Karpas-422 (cell line): ENCODE measurements around the gene PLB1. TPM values are rescaled to one million over a fixed set of nuclear protein-coding genes. Genes with fewer than 3 reads are reported as not detected.

Experiments used
- DNase-seq: peaks from one replicate; pipeline ENCODE4 v3.0.0-alpha.2; 2015
- H2AFZ ChIP-seq: fragments of 200-600 bp; sonication (generic); 2 replicates; pipeline ENCODE4 v1.6.1; 2014; ENCODE audit warnings: antibody characterized with exemption, low read length, mixed read lengths
- H3K27ac ChIP-seq: fragments of 200-600 bp; sonication (generic); 2 replicates; pipeline ENCODE4 v1.5.1; 2014; ENCODE audit warnings: mild to moderate bottlenecking, low read length, moderate library complexity
- H3K27me3 ChIP-seq: fragments of 200-600 bp; sonication (generic); 2 replicates; pipeline ENCODE4 v1.6.1; 2014; ENCODE audit warnings: low read length, mixed read lengths
- H3K36me3 ChIP-seq: fragments of 200-600 bp; sonication (generic); 2 replicates; pipeline ENCODE4 v1.6.1; 2014; ENCODE audit warnings: low read length, mixed read lengths; ENCODE audit not compliant: insufficient read depth
- H3K4me1 ChIP-seq: fragments of 200-600 bp; sonication (generic); 2 replicates; pipeline ENCODE4 v1.6.1; 2014; ENCODE audit warnings: mild to moderate bottlenecking, low read length, mixed read lengths
- H3K4me2 ChIP-seq: fragments of 200-600 bp; sonication (generic); 2 replicates; pipeline ENCODE4 v1.6.1; 2014; ENCODE audit warnings: low read length, low read depth, mild to moderate bottlenecking; ENCODE audit not compliant: poor library complexity, severe bottlenecking
- H3K4me3 ChIP-seq: fragments of 200-600 bp; sonication (generic); 2 replicates; pipeline ENCODE4 v1.5.1; 2014; ENCODE audit warnings: mild to moderate bottlenecking, antibody characterized with exemption, low read length, mixed read lengths
- H3K79me2 ChIP-seq: fragments of 200-600 bp; sonication (generic); 2 replicates; pipeline ENCODE4 v1.6.1; 2014; ENCODE audit warnings: mild to moderate bottlenecking, low read length, mixed read lengths
- H3K9ac ChIP-seq: fragments of 200-600 bp; sonication (generic); 2 replicates; pipeline ENCODE4 v1.6.0; 2014; ENCODE audit warnings: low read length
- H3K9me2 ChIP-seq: fragments of 200-600 bp; sonication (generic), shearing (Covaris generic); replicated peaks from 2 replicates; pipeline ENCODE4 v1.6.0; 2014; ENCODE audit warnings: mild to moderate bottlenecking, low read length, moderate library complexity; ENCODE audit not compliant: insufficient read depth
- H3K9me3 ChIP-seq: fragments of 300-700, 200-600 bp; sonication (generic); 2 replicates; pipeline ENCODE4 v1.6.1; 2014; ENCODE audit warnings: low read length, mixed read lengths
- H4K20me1 ChIP-seq: fragments of 200-600 bp; sonication (generic); 2 replicates; pipeline ENCODE4 v1.6.1; 2014; ENCODE audit warnings: mild to moderate bottlenecking, antibody characterized with exemption, low read length, low read depth; ENCODE audit not compliant: insufficient read depth
- total RNA-seq: library from RNA; depleted of rRNA; stranded (reverse); fragments of >200 nt; shearing (Covaris generic); gene quantifications from 2 replicates; pipeline ENCODE4 v1.2.3, GENCODE V29; 2014; ENCODE audit warnings: low replicate concordance

The PLB1 gene
- total RNA-seq, 1 experiment from 2014 or later: not detected

- no peaks in the 10 kb centered on the region for H3K9me2 ChIP-seq
- no peaks in the 10 kb centered on the region for H4K20me1 ChIP-seq
- no peaks in the 10 kb centered on the region for H3K36me3 ChIP-seq
- no peak for DNase-seq
- no peak overlapping the region for H3K9ac ChIP-seq
- no peaks in the 10 kb centered on the region for H3K27me3 ChIP-seq
- H2AFZ ChIP-seq: no peak overlapping the region
- H3K27ac ChIP-seq: no peak overlapping the region
- peaks cover 10% of the 10 kb centered on the region for H3K4me1 ChIP-seq
- no peaks in the 10 kb centered on the region for H3K9me3 ChIP-seq
- H3K4me2 ChIP-seq: no peak overlapping the region
- no peak overlapping the region for H3K4me3 ChIP-seq
- H3K79me2 ChIP-seq: no peaks in the 10 kb centered on the region
Observed at GRCh38 chr2:28568533-28568932, 72.7 kb downstream of the PLB1 start.

- no peak overlapping the region for H3K4me2 ChIP-seq
- no peak overlapping the region for H3K9ac ChIP-seq
- no peaks in the 10 kb centered on the region for H3K27me3 ChIP-seq
- H3K79me2 ChIP-seq: no peaks in the 10 kb centered on the region
- H2AFZ ChIP-seq: no peak overlapping the region
- no peaks in the 10 kb centered on the region for H3K36me3 ChIP-seq
- H3K4me3 ChIP-seq: no peak overlapping the region
- no peaks in the 10 kb centered on the region for H3K9me3 ChIP-seq
- DNase-seq: no peak
- H4K20me1 ChIP-seq: no peaks in the 10 kb centered on the region
- H3K4me1 ChIP-seq: peaks cover 10% of the 10 kb centered on the region
- no peaks in the 10 kb centered on the region for H3K9me2 ChIP-seq
- no peak overlapping the region for H3K27ac ChIP-seq
Observed at GRCh38 chr2:28570431-28570830, 74.6 kb downstream of the PLB1 start.

GRCh38 chr2:28576714-28577113 lies 80.9 kb downstream of the PLB1 start:
- no peak overlapping the region for H3K4me3 ChIP-seq
- no peak overlapping the region for H3K9ac ChIP-seq
- H4K20me1 ChIP-seq: no peaks in the 10 kb centered on the region
- no peaks in the 10 kb centered on the region for H3K79me2 ChIP-seq
- H3K27ac ChIP-seq: no peak overlapping the region
- H3K9me3 ChIP-seq: no peaks in the 10 kb centered on the region
- no peak overlapping the region for H3K4me2 ChIP-seq
- no peaks in the 10 kb centered on the region for H3K4me1 ChIP-seq
- H3K36me3 ChIP-seq: no peaks in the 10 kb centered on the region
- DNase-seq: no peak
- no peaks in the 10 kb centered on the region for H3K27me3 ChIP-seq
- no peaks in the 10 kb centered on the region for H3K9me2 ChIP-seq
- no peak overlapping the region for H2AFZ ChIP-seq

GRCh38 chr2:28577791-28578680 lies 82.2 kb downstream of the PLB1 start:
- Histone ChIP-seq H3K27ac (no peak overlapping the region), H3K9ac (no peak overlapping the region), H3K27me3 (no peaks in the 10 kb centered on the region), H3K4me3 (no peak overlapping the region), H3K79me2 (no peaks in the 10 kb centered on the region), H3K4me2 (no peak overlapping the region), H2AFZ (no peak overlapping the region), H3K4me1 (no peaks in the 10 kb centered on the region), H3K9me2 (no peaks in the 10 kb centered on the region), H3K9me3 (no peaks in the 10 kb centered on the region), H3K36me3 (no peaks in the 10 kb centered on the region), H4K20me1 (no peaks in the 10 kb centered on the region)
- DNase-seq: no peak

- DNase-seq: no peak
- Histone ChIP-seq H2AFZ (no peak overlapping the region), H3K27me3 (no peaks in the 10 kb centered on the region), H3K4me1 (no peaks in the 10 kb centered on the region), H3K9me2 (no peaks in the 10 kb centered on the region), H3K27ac (no peak overlapping the region), H4K20me1 (no peaks in the 10 kb centered on the region), H3K9ac (no peak overlapping the region), H3K36me3 (no peaks in the 10 kb centered on the region), H3K79me2 (no peaks in the 10 kb centered on the region), H3K9me3 (no peaks in the 10 kb centered on the region), H3K4me2 (no peak overlapping the region), H3K4me3 (no peak overlapping the region)
Observed at GRCh38 chr2:28578774-28579173, 82.9 kb downstream of the PLB1 start.

GRCh38 chr2:28579606-28580005 lies 83.7 kb downstream of the PLB1 start:
- H3K27ac ChIP-seq: no peak overlapping the region
- H3K9me3 ChIP-seq: no peaks in the 10 kb centered on the region
- H3K4me1 ChIP-seq: no peaks in the 10 kb centered on the region
- no peak overlapping the region for H3K4me2 ChIP-seq
- no peaks in the 10 kb centered on the region for H4K20me1 ChIP-seq
- no peak overlapping the region for H3K4me3 ChIP-seq
- H3K36me3 ChIP-seq: no peaks in the 10 kb centered on the region
- no peak for DNase-seq
- no peaks in the 10 kb centered on the region for H3K9me2 ChIP-seq
- no peak overlapping the region for H3K9ac ChIP-seq
- no peaks in the 10 kb centered on the region for H3K79me2 ChIP-seq
- no peaks in the 10 kb centered on the region for H3K27me3 ChIP-seq
- H2AFZ ChIP-seq: no peak overlapping the region

- no peak for DNase-seq
- H3K4me1 ChIP-seq: no peaks in the 10 kb centered on the region
- no peak overlapping the region for H2AFZ ChIP-seq
- H3K4me2 ChIP-seq: no peak overlapping the region
- no peak overlapping the region for H3K4me3 ChIP-seq
- H3K27me3 ChIP-seq: no peaks in the 10 kb centered on the region
- no peaks in the 10 kb centered on the region for H3K9me3 ChIP-seq
- no peaks in the 10 kb centered on the region for H4K20me1 ChIP-seq
- H3K27ac ChIP-seq: no peak overlapping the region
- H3K79me2 ChIP-seq: no peaks in the 10 kb centered on the region
- H3K9ac ChIP-seq: no peak overlapping the region
- no peaks in the 10 kb centered on the region for H3K36me3 ChIP-seq
- no peaks in the 10 kb centered on the region for H3K9me2 ChIP-seq
Observed at GRCh38 chr2:28580078-28580477, 84.2 kb downstream of the PLB1 start.

GRCh38 chr2:28581312-28581711 lies 85.5 kb downstream of the PLB1 start:
- H3K27me3 ChIP-seq: no peaks in the 10 kb centered on the region
- H3K9me3 ChIP-seq: no peaks in the 10 kb centered on the region
- H3K79me2 ChIP-seq: no peaks in the 10 kb centered on the region
- no peak overlapping the region for H3K9ac ChIP-seq
- H3K4me2 ChIP-seq: no peak overlapping the region
- no peaks in the 10 kb centered on the region for H4K20me1 ChIP-seq
- H3K4me1 ChIP-seq: no peaks in the 10 kb centered on the region
- H3K36me3 ChIP-seq: no peaks in the 10 kb centered on the region
- H2AFZ ChIP-seq: no peak overlapping the region
- DNase-seq: no peak
- no peak overlapping the region for H3K4me3 ChIP-seq
- no peak overlapping the region for H3K27ac ChIP-seq
- H3K9me2 ChIP-seq: no peaks in the 10 kb centered on the region
